Neural cell (in vitro differentiated cells): ENCODE data around the gene S1PR4. TPM values are rescaled to one million over a fixed set of nuclear protein-coding genes. Genes with fewer than 3 reads are reported as not detected.

Experiments
- H2AFZ ChIP-seq: fragments of 200-600, 300-800 bp; sonication (generic), shearing (Covaris generic); 2 replicates; pipeline ENCODE4 v1.6.0; 2014; ENCODE audit warnings: low read depth, mild to moderate bottlenecking, antibody characterized with exemption, low read length, moderate library complexity
- H3F3A ChIP-seq: fragments of 200-600 bp; shearing (Covaris generic); 2 replicates; pipeline ENCODE4 v1.6.1; 2016; ENCODE audit warnings: mild to moderate bottlenecking, moderate library complexity, mixed read lengths, antibody characterized with exemption, low read length; ENCODE audit not compliant: insufficient read depth, poor library complexity, severe bottlenecking
- H3K27ac ChIP-seq: fragments of 200-600, 300-800 bp; sonication (generic), shearing (Covaris generic); 2 replicates; pipeline ENCODE4 v1.5.1; 2014; ENCODE audit warnings: mild to moderate bottlenecking, low read length, moderate library complexity
- H3K27me3 ChIP-seq: fragments of 300-800, 200-600 bp; sonication (generic), shearing (Covaris generic); 2 replicates; pipeline ENCODE4 v1.6.0; 2014; ENCODE audit warnings: mild to moderate bottlenecking, low read depth, low read length, moderate library complexity; ENCODE audit not compliant: insufficient read depth
- H3K36me3 ChIP-seq: fragments of 300-800, 200-600 bp; sonication (generic), shearing (Covaris generic); 2 replicates; pipeline ENCODE4 v1.5.1; 2014; ENCODE audit warnings: mild to moderate bottlenecking, antibody characterized with exemption, low read length, moderate library complexity; ENCODE audit not compliant: insufficient read depth
- H3K4me2 ChIP-seq: fragments of 300-800, 200-600 bp; sonication (generic), shearing (Covaris generic); 2 replicates; pipeline ENCODE4 v1.6.0; 2014; ENCODE audit warnings: mild to moderate bottlenecking, low read length
- H3K4me3 ChIP-seq: fragments of 300-800, 200-600 bp; sonication (generic), shearing (Covaris generic); 2 replicates; pipeline ENCODE4 v1.5.1; 2014; ENCODE audit warnings: mild to moderate bottlenecking, low read length, moderate library complexity
- H3K79me2 ChIP-seq: fragments of 200-600 bp; shearing (Covaris generic); replicated peaks from 2 replicates; pipeline ENCODE4 v1.6.0; 2014; ENCODE audit warnings: mild to moderate bottlenecking, low read length, moderate library complexity; ENCODE audit not compliant: insufficient read depth
- H3K9ac ChIP-seq: fragments of 300-800, 200-600 bp; sonication (generic), shearing (Covaris generic); 2 replicates; pipeline ENCODE4 v1.6.1; 2016; ENCODE audit warnings: mild to moderate bottlenecking, low read length, mixed read lengths
- H3K9me2 ChIP-seq: fragments of 200-600 bp; shearing (Covaris generic); 2 replicates; pipeline ENCODE4 v1.6.1; 2016; ENCODE audit warnings: mild to moderate bottlenecking, low read length, mixed read lengths; ENCODE audit not compliant: insufficient read depth
- H3K9me3 ChIP-seq: fragments of 200-600, 300-800 bp; sonication (generic), shearing (Covaris generic); 2 replicates; pipeline ENCODE4 v1.6.1; 2016; ENCODE audit warnings: mild to moderate bottlenecking, mixed run types, low read length, moderate library complexity, mixed read lengths
- H4K20me1 ChIP-seq: fragments of 200-600 bp; shearing (Covaris generic); 2 replicates; pipeline ENCODE4 v1.6.1; 2016; ENCODE audit warnings: mild to moderate bottlenecking, mixed run types; ENCODE audit not compliant: insufficient read depth
- EP300 ChIP-seq: fragments of 450-650 bp; conservative IDR thresholded peaks from 2 replicates; pipeline ENCODE4 v1.6.1; 2014; ENCODE audit warnings: antibody characterized with exemption, mild to moderate bottlenecking, moderate library complexity; ENCODE audit not compliant: poor library complexity, severe bottlenecking
- EZH2 ChIP-seq: fragments of 200-600, 300-800 bp; shearing (Covaris generic), sonication (generic); IDR thresholded peaks from 2 replicates; pipeline ENCODE4 v1.6.1; 2014; ENCODE audit warnings: antibody characterized with exemption, low read length, borderline replicate concordance, mild to moderate bottlenecking; ENCODE audit not compliant: insufficient read depth, poor library complexity, severe bottlenecking
- MXI1 ChIP-seq: fragments of 450-650 bp; conservative IDR thresholded peaks from 2 replicates; pipeline ENCODE4 v1.6.1; 2014; ENCODE audit warnings: antibody characterized with exemption, mild to moderate bottlenecking; ENCODE audit not compliant: poor library complexity, severe bottlenecking
- POLR2AphosphoS5 ChIP-seq: IDR thresholded peaks from 2 replicates; pipeline ENCODE4 v1.6.1; 2012
- RAD21 ChIP-seq: fragments of 450-650 bp; conservative IDR thresholded peaks from 2 replicates; pipeline ENCODE4 v1.6.1; 2014; ENCODE audit warnings: antibody characterized with exemption, mild to moderate bottlenecking, moderate library complexity
- REST ChIP-seq: IDR thresholded peaks from 2 replicates; pipeline ENCODE4 v1.6.1; 2012; ENCODE audit warnings: borderline replicate concordance
- SMC3 ChIP-seq: fragments of 450-650 bp; conservative IDR thresholded peaks from 2 replicates; pipeline ENCODE4 v1.6.1; 2014; ENCODE audit warnings: antibody characterized with exemption, mild to moderate bottlenecking, moderate library complexity; ENCODE audit not compliant: poor library complexity
- TAF1 ChIP-seq: IDR thresholded peaks from 2 replicates; pipeline ENCODE4 v1.6.1; 2012; ENCODE audit warnings: low read depth
- polyA plus RNA-seq: library from polyadenylated mRNA; depleted of rRNA; stranded (reverse); fragments of >200 nt; gene quantifications from 2 replicates; pipeline ENCODE4 v1.2.3, GENCODE V29; 2014
- TF ChIP-seq, protein P1 (sequence below): fragments of 450-650 bp; IDR thresholded peaks from 2 replicates; pipeline ENCODE4 v1.5.1; 2014; ENCODE audit warnings: antibody characterized with exemption, mild to moderate bottlenecking, moderate library complexity; ENCODE audit not compliant: poor library complexity, severe bottlenecking

Gene S1PR4
- polyA plus RNA-seq, 1 donor from 2014 or later, result not detected

- H3K4me3 ChIP-seq, result no peak overlapping the region
- H3F3A ChIP-seq, result no peaks in the 10 kb centered on the region
- no peak overlapping the region for H3K4me2 ChIP-seq
- no peak overlapping the region for H3K27ac ChIP-seq
- no peaks in the 10 kb centered on the region for H3K36me3 ChIP-seq
- H3K9me3 ChIP-seq, result no peaks in the 10 kb centered on the region
- H3K27me3 ChIP-seq, result no peaks in the 10 kb centered on the region
- H2AFZ ChIP-seq, result no peak overlapping the region
- TF ChIP-seq, protein P1, sequence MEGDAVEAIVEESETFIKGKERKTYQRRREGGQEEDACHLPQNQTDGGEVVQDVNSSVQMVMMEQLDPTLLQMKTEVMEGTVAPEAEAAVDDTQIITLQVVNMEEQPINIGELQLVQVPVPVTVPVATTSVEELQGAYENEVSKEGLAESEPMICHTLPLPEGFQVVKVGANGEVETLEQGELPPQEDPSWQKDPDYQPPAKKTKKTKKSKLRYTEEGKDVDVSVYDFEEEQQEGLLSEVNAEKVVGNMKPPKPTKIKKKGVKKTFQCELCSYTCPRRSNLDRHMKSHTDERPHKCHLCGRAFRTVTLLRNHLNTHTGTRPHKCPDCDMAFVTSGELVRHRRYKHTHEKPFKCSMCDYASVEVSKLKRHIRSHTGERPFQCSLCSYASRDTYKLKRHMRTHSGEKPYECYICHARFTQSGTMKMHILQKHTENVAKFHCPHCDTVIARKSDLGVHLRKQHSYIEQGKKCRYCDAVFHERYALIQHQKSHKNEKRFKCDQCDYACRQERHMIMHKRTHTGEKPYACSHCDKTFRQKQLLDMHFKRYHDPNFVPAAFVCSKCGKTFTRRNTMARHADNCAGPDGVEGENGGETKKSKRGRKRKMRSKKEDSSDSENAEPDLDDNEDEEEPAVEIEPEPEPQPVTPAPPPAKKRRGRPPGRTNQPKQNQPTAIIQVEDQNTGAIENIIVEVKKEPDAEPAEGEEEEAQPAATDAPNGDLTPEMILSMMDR, result no peak
- no peak for TF ChIP-seq POLR2AphosphoS5
- TF ChIP-seq EZH2, result no peak
- no peak for TF ChIP-seq TAF1
- TF ChIP-seq MXI1, result no peak
- no peak for TF ChIP-seq SMC3
- TF ChIP-seq EP300, result no peak
- no peak for TF ChIP-seq RAD21
- TF ChIP-seq REST, result no peak
- no peaks in the 10 kb centered on the region for H4K20me1 ChIP-seq
- H3K79me2 ChIP-seq, result no peaks in the 10 kb centered on the region
- H3K9ac ChIP-seq, result no peak overlapping the region
- no peaks in the 10 kb centered on the region for H3K9me2 ChIP-seq
These were observed 19.0 kb upstream of the S1PR4 start for GRCh38 chr19:3159565-3159964.

DNA sequence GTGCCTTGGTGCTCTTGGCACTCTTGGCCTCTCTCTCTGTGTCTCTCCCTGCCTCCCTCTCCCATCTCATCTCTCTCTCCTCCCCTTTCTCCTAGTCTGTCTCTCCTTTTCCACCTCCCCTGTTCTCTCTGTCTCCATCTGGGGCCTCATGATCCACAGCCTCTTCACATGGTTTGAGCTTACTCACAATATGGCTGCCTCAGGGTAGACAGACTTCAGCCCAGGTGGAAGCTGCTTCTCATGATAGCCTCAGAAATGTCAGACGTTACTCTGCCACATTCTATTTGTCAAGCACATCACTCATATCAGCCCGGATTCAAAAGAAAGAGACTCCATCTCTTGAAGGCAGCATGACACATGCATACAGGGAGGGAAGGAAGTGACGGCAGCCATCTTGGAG is 18.4 kb upstream of the S1PR4 start:
- Histone ChIP-seq H3K9me3 (no peaks in the 10 kb centered on the region), H4K20me1 (no peaks in the 10 kb centered on the region), H3K9me2 (no peaks in the 10 kb centered on the region), H3K36me3 (no peaks in the 10 kb centered on the region), H3K4me2 (no peak overlapping the region), H3K4me3 (no peak overlapping the region), H3K27ac (no peak overlapping the region), H3K79me2 (no peaks in the 10 kb centered on the region), H3K9ac (no peak overlapping the region), H2AFZ (no peak overlapping the region), H3K27me3 (no peaks in the 10 kb centered on the region), H3F3A (no peaks in the 10 kb centered on the region)
- no peak for TF ChIP-seq EP300
- no peak for TF ChIP-seq SMC3
- no peak for TF ChIP-seq TAF1
- TF ChIP-seq, protein P1, result no peak
- no peak for TF ChIP-seq RAD21
- TF ChIP-seq EZH2, result no peak
- TF ChIP-seq POLR2AphosphoS5, result no peak
- TF ChIP-seq REST, result no peak
- no peak for TF ChIP-seq MXI1
